Measurements from ENCODE around the gene MOSMO. TPM values are rescaled to one million over a fixed set of nuclear protein-coding genes. Genes with fewer than 3 reads are reported as not detected.

The MOSMO gene
- total and polyA plus RNA-seq, 2 of the 4 experiments (the other 2 are of a cell fraction): 10.5 to 16.0 TPM

- POLR2A ChIA-PET (ENCODE audit: unreplicated experiment): no interaction called here
- no peak overlapping the region; the same call in 1 of the 2 replicates for H3K23ac ChIP-seq (ENCODE audit: low read depth, low read length)
- H2AFZ ChIP-seq (replicated peaks; ENCODE audit: low read length, poor library complexity): no peak overlapping the region
- TF ChIP-seq RCOR1 (IDR thresholded peaks at IDR 0.05; ENCODE audit: insufficient replicate concordance, low read length) (no peak), SMC3 (IDR thresholded peaks at IDR 0.05; ENCODE audit: low read depth, low read length) (no peak), MXI1 (IDR thresholded peaks at IDR 0.05; ENCODE audit: borderline replicate concordance, low read depth, low read length) (no peak), NFE2L2 (IDR thresholded peaks at IDR 0.05; ENCODE audit: low read depth, low read length) (no peak), CHD1 (IDR thresholded peaks at IDR 0.05; ENCODE audit: low read depth, low read length) (no peak), BHLHE40 (IDR thresholded peaks at IDR 0.05; ENCODE audit: low read depth, low read length) (no peak), FOS (IDR thresholded peaks at IDR 0.05; ENCODE audit: low read depth, low read length) (no peak), MAFK (IDR thresholded peaks at IDR 0.05; ENCODE audit: low read depth, low read length) (no peak), USF2 (IDR thresholded peaks at IDR 0.05; ENCODE audit: low read depth, low read length) (no peak), POLR2A (IDR thresholded peaks at IDR 0.05; ENCODE audit: low read depth, low read length) (no peak)
- DNase-seq (no peak), ATAC-seq (ENCODE audit: low read depth) (no peak)
- CTCF ChIA-PET: interaction anchor here (1.2 to 5.1 kb wide), 3 partner anchors 71 to 93 kb away, joined by 3 to 30 read pairs (median 4); no protein-coding TSS in a partner anchor
- no peak overlapping the region for H4K91ac ChIP-seq (ENCODE audit: insufficient read depth, low read depth, low read length)
- H2AK9ac ChIP-seq (replicated peaks; ENCODE audit: low read depth, low read length, poor library complexity): no peak overlapping the region
- peaks cover 18% of the 10 kb centered on the region for H4K20me1 ChIP-seq (ENCODE audit: insufficient read depth, low read length)
- no peak overlapping the region for H3K4me2 ChIP-seq (ENCODE audit: low read depth, low read length)
- no peaks in the 10 kb centered on the region for H3K9me3 ChIP-seq (ENCODE audit: control insufficient read depth, insufficient read depth, low read length)
- no TSS peak for BruUV-seq (replicated peaks)
- in situ Hi-C loops (cut with MboI; ENCODE audit: low sequenced_read_pairs) (loop anchor here (10.0 kb wide), 1 partner anchor 288 kb away; the partner anchor contains the start of gene POLR3E), intact Hi-C loops (cut with micrococcal nuclease) (loop anchor here (2.0 kb wide), 1 partner anchor 20 kb away; no protein-coding TSS in a partner anchor), dilution Hi-C loops (cut with HindIII; ENCODE audit: low sequenced_read_pairs, unreplicated experiment) (no loop called here)
- no peak overlapping the region for H2BK120ac ChIP-seq (ENCODE audit: low read depth, low read length)
- peaks cover 22% of the 10 kb centered on the region for H3K9me1 ChIP-seq (ENCODE audit: insufficient read depth, low read length)
- no peak overlapping the region for H3K27ac ChIP-seq (ENCODE audit: insufficient read depth, low read length)
- no peak overlapping the region for H3K4ac ChIP-seq (ENCODE audit: low read depth, low read length)
- H3K27me3 ChIP-seq (ENCODE audit: control insufficient read depth, insufficient read depth, low read length): no peaks in the 10 kb centered on the region
- H3K9ac ChIP-seq (ENCODE audit: low read depth, low read length): no peak overlapping the region
- no peak overlapping the region for H2BK20ac ChIP-seq (ENCODE audit: low read depth, low read length)
- no peak overlapping the region for H4K5ac ChIP-seq (ENCODE audit: low read depth, low read length)
- no peak overlapping the region for H2BK15ac ChIP-seq (ENCODE audit: low read depth, low read length)
- 78% methylated on average over 2 of the region's 6 CpGs; no CpG with 5 or more reads in 1 of the 2 experiments for WGBS, 2 experiments (ENCODE audit: extremely low coverage in 2 of 2, insufficient read length in 1 of 2)
- no peak overlapping the region for H2BK5ac ChIP-seq (ENCODE audit: low read depth, low read length, poor library complexity, severe bottlenecking)
- H3K14ac ChIP-seq (replicated peaks; ENCODE audit: low read depth, low read length): peak overlapping the region; percentile 68; the same call in 1 of the 2 replicates
- peak overlapping the region in 1 of 2 experiments; percentile 59; a peak in 1 of 4 replicates for H4K8ac ChIP-seq (ENCODE audit: low read depth in 2 of 2, low read length in 2 of 2)
- H3K56ac ChIP-seq (ENCODE audit: extremely low read depth, insufficient read depth, low read length): no peak overlapping the region
- H3K18ac ChIP-seq (ENCODE audit: low read depth, low read length): no peak overlapping the region
- H3K4me3 ChIP-seq (ENCODE audit: insufficient read depth, low read depth, low read length): no peak overlapping the region
- H3K4me1 ChIP-seq (ENCODE audit: control insufficient read depth, insufficient read depth, low read length): peaks cover 8% of the 10 kb centered on the region
- H3K36me3 ChIP-seq (ENCODE audit: control insufficient read depth, insufficient read depth, low read length): no peaks in the 10 kb centered on the region; the same call in 1 of the 2 replicates
- H3K79me1 ChIP-seq (ENCODE audit: low read depth in 1 of 2, low read length in 2 of 2): peaks cover 8 to 38% of the 10 kb centered on the region in 2 experiments
- H2AK5ac ChIP-seq (ENCODE audit: low read depth, low read length): no peak overlapping the region
These were observed 1.3 kb upstream of the MOSMO start for GRCh38 chr16:22006636-22007035.
